HEK293 (cell line): ENCODE measurements around the gene ASAP2.

Experiments
- CTCF ChIA-PET: fragments of 350-600 bp; formaldehyde crosslinking; extraction: SDS; loops from one replicate; lab custom pipeline; 2021; ENCODE audit warnings: antibody characterized with exemption; lab: Yijun Ruan, JAX
- POLR2A ChIA-PET: fragments of 300-600 bp; formaldehyde crosslinking; extraction: SDS; loops from one replicate; lab custom pipeline; 2020; ENCODE audit warnings: antibody characterized with exemption, inconsistent platforms; lab: Yijun Ruan, JAX
- H3K27ac ChIP-seq: fragments of 200-500 bp; sonication (Bioruptor generic); 2 replicates; pipeline ENCODE4 v1.5.1; 2014; ENCODE audit warnings: low read depth, low read length, control low read depth, inconsistent platforms; ENCODE audit errors: extremely low read depth
- H3K36me3 ChIP-seq, 2 experiments: fragments of 200-500 bp in 1 of 2; sonication (Bioruptor generic) in 1 of 2; 1 replicate in 1 of 2; 2 replicates in 1 of 2; pipeline ENCODE4 v1.5.1; 2014 to 2017; ENCODE audit warnings: inconsistent platforms in 2 of 2, low read length in 2 of 2; ENCODE audit not compliant: control insufficient read depth in 2 of 2, insufficient read depth in 1 of 2
- H3K4me1 ChIP-seq: fragments of 200-500 bp; sonication (Bioruptor generic); 2 replicates; pipeline ENCODE4 v1.5.1; 2014; ENCODE audit warnings: mild to moderate bottlenecking, low read length, inconsistent platforms; ENCODE audit not compliant: control insufficient read depth, insufficient read depth
- H3K4me3 ChIP-seq: 2 replicates; pipeline ENCODE4 v1.5.1; 2011; ENCODE audit warnings: low read depth, mild to moderate bottlenecking, control low read depth, low read length, moderate library complexity
- H3K9me3 ChIP-seq: fragments of 200-500 bp; sonication (Bioruptor generic); 2 replicates; pipeline ENCODE4 v1.5.1; 2014; ENCODE audit warnings: low read depth, low read length, inconsistent platforms; ENCODE audit not compliant: control insufficient read depth, insufficient read depth
- FEZF1 ChIP-seq: fragments of 450-650 bp; formaldehyde crosslinking; IDR thresholded peaks from 2 replicates; pipeline ENCODE4 v1.5.1; 2016; ENCODE audit warnings: missing biosample characterization, missing genetic modification characterization
- MEIS1 ChIP-seq: sonication (generic); formaldehyde crosslinking; IDR thresholded peaks from 2 replicates; pipeline ENCODE4 v1.8.1; 2022; ENCODE audit warnings: missing genetic modification reagents, mild to moderate bottlenecking, borderline replicate concordance
- OSR2 ChIP-seq: fragments of 450-650 bp; formaldehyde crosslinking; IDR thresholded peaks from 2 replicates; pipeline ENCODE4 v1.5.1; 2016; ENCODE audit warnings: missing biosample characterization, missing genetic modification characterization
- YY2 ChIP-seq: fragments of 450-650 bp; formaldehyde crosslinking; IDR thresholded peaks from 2 replicates; pipeline ENCODE4 v1.5.1; 2016; ENCODE audit warnings: missing biosample characterization, missing genetic modification characterization
- ZBTB1 ChIP-seq: fragments of 450-650 bp; formaldehyde crosslinking; IDR thresholded peaks from 2 replicates; pipeline ENCODE4 v1.5.1; 2016; ENCODE audit warnings: missing biosample characterization, missing genetic modification characterization
- ZBTB8A ChIP-seq: fragments of 450-650 bp; formaldehyde crosslinking; IDR thresholded peaks from 2 replicates; pipeline ENCODE4 v1.5.1; 2016; ENCODE audit warnings: missing biosample characterization, missing genetic modification characterization
- ZFP3 ChIP-seq: fragments of 450-650 bp; formaldehyde crosslinking; IDR thresholded peaks from 2 replicates; pipeline ENCODE4 v1.5.1; 2016; ENCODE audit warnings: low read depth, missing biosample characterization, missing genetic modification characterization
- ZNF133 ChIP-seq: fragments of 450-650 bp; formaldehyde crosslinking; IDR thresholded peaks from 2 replicates; pipeline ENCODE4 v1.5.1; 2016; ENCODE audit warnings: missing biosample characterization, missing genetic modification characterization
- ZNF214 ChIP-seq: fragments of 450-650 bp; formaldehyde crosslinking; IDR thresholded peaks from 2 replicates; pipeline ENCODE4 v1.5.1; 2017; ENCODE audit warnings: missing biosample characterization, mild to moderate bottlenecking, missing genetic modification characterization, borderline replicate concordance
- ZNF274 ChIP-seq, 2 experiments: fragments of 200-500 bp in 1 of 2; fragments of 450-650 bp in 1 of 2; sonication (Bioruptor generic) in 1 of 2; formaldehyde crosslinking in 1 of 2; IDR thresholded peaks; 2 replicates each; pipeline versions ENCODE4 v1.5.1 to v1.6.1; 2014 to 2016; ENCODE audit warnings: borderline replicate concordance in 1 of 2, inconsistent platforms in 1 of 2, low read length in 1 of 2, missing biosample characterization in 1 of 2, missing genetic modification characterization in 1 of 2
- ZNF280D ChIP-seq: fragments of 450-650 bp; formaldehyde crosslinking; IDR thresholded peaks from 2 replicates; pipeline ENCODE4 v1.5.1; 2016; ENCODE audit warnings: missing biosample characterization, missing genetic modification characterization
- ZNF37A ChIP-seq: fragments of 450-650 bp; IDR thresholded peaks from 2 replicates; pipeline ENCODE4 v1.5.1; 2018; ENCODE audit warnings: missing biosample characterization, missing genetic modification characterization
- ZNF391 ChIP-seq: fragments of 450-650 bp; formaldehyde crosslinking; IDR thresholded peaks from 2 replicates; pipeline ENCODE4 v1.5.1; 2016; ENCODE audit warnings: low read depth, missing biosample characterization, missing genetic modification characterization, borderline replicate concordance
- ZNF404 ChIP-seq: fragments of 450-650 bp; formaldehyde crosslinking; IDR thresholded peaks from 2 replicates; pipeline ENCODE4 v1.5.1; 2017; ENCODE audit warnings: missing biosample characterization, missing genetic modification characterization
- ZNF626 ChIP-seq: fragments of 450-650 bp; sonication (Bioruptor Pico); formaldehyde crosslinking; IDR thresholded peaks from 2 replicates; pipeline ENCODE4 v1.5.1; 2018; ENCODE audit warnings: missing biosample characterization, missing genetic modification characterization, inconsistent platforms
- ZNF629 ChIP-seq: fragments of 450-650 bp; formaldehyde crosslinking; IDR thresholded peaks from 2 replicates; pipeline ENCODE4 v1.5.1; 2017; ENCODE audit warnings: missing biosample characterization, missing genetic modification characterization
- ZNF777 ChIP-seq: fragments of 450-650 bp; formaldehyde crosslinking; IDR thresholded peaks from 2 replicates; pipeline ENCODE4 v1.5.1; 2017; ENCODE audit warnings: missing biosample characterization, missing genetic modification characterization, borderline replicate concordance
- TF ChIP-seq, protein P1 (sequence below): fragments of 450-650 bp; formaldehyde crosslinking; IDR thresholded peaks from 2 replicates; pipeline ENCODE4 v1.5.1; 2016; ENCODE audit warnings: missing biosample characterization, missing genetic modification characterization
- TF ChIP-seq, protein P2 (sequence below): fragments of 450-650 bp; IDR thresholded peaks from 2 replicates; pipeline ENCODE4 v1.5.1; 2018; ENCODE audit warnings: missing biosample characterization, missing genetic modification characterization

Gene ASAP2

GRCh38 chr2:9288681-9289338, 82.2 kb downstream of the ASAP2 start:
- no peak overlapping the region for H3K27ac ChIP-seq
- H3K9me3 ChIP-seq = no peaks in the 10 kb centered on the region
- peaks cover 7% of the 10 kb centered on the region; the same call in 1 of the 2 replicates for H3K4me1 ChIP-seq
- H3K36me3 ChIP-seq = no peaks in the 10 kb centered on the region
- TF ChIP-seq ZNF626 (tag by site-specific recombination) (no peak), ZNF777 (tag by site-specific recombination) (no peak), ZNF133 (tag by site-specific recombination) (no peak), ZFP3 (tag by site-specific recombination) (no peak), ZNF274 (IDR thresholded peaks at IDR 0.05; ENCODE audit: low read length) (no peak), ZNF274 (tag by site-specific recombination; IDR thresholded peaks at IDR 0.05; ENCODE audit: borderline replicate concordance) (no peak), ZBTB1 (no peak), ZNF214 (tag by site-specific recombination) (no peak)
- ChIA-PET CTCF (interaction anchor here (0.6 to 3.5 kb wide), 6 partner anchors 9 to 555 kb away, joined by 4 to 15 read pairs (median 5); no protein-coding TSS in a partner anchor), POLR2A (no interaction called here)
- H3K4me3 ChIP-seq = no peak overlapping the region

DNA sequence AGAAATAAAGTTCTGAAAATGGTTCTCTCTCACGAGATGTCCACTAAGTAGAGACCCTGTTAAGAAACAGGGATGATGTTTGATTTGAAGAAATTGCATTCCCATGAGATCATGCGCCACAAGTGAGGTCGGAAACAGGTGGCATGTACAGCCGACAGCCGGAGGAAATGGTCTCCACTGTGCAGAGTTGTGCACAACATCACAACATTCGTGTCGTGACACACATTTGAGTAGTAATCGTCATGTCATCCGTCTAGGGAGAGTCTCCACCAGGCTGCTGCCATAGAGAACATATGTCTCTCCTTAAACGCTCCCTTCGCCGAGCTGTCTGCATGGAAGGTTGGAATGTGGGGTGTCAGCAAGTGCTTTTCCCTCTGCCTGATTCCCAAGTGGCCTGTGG, 84.7 kb downstream of the ASAP2 start:
- no peak overlapping the region for H3K27ac ChIP-seq
- H3K9me3 ChIP-seq = no peaks in the 10 kb centered on the region
- no peak for TF ChIP-seq FEZF1 (tag by site-specific recombination)
- TF ChIP-seq MEIS1 (CRISPR knock-in tag) = no peak
- POLR2A ChIA-PET = no interaction called here
- no peak overlapping the region for H3K4me3 ChIP-seq
- CTCF ChIA-PET = no interaction called here
- H3K36me3 ChIP-seq = no peaks in the 10 kb centered on the region
- no peaks in the 10 kb centered on the region for H3K4me1 ChIP-seq

- CTCF ChIA-PET = no interaction called here
- H3K27ac ChIP-seq = no peak overlapping the region
- TF ChIP-seq, protein P1, sequence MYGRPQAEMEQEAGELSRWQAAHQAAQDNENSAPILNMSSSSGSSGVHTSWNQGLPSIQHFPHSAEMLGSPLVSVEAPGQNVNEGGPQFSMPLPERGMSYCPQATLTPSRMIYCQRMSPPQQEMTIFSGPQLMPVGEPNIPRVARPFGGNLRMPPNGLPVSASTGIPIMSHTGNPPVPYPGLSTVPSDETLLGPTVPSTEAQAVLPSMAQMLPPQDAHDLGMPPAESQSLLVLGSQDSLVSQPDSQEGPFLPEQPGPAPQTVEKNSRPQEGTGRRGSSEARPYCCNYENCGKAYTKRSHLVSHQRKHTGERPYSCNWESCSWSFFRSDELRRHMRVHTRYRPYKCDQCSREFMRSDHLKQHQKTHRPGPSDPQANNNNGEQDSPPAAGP (tag by site-specific recombination) = no peak
- TF ChIP-seq YY2 (no peak), ZNF404 (tag by site-specific recombination) (no peak), ZNF280D (tag by site-specific recombination) (no peak), ZNF391 (tag by site-specific recombination) (no peak), ZNF629 (tag by site-specific recombination) (no peak), ZNF133 (tag by site-specific recombination) (no peak), OSR2 (tag by site-specific recombination) (no peak), ZBTB8A (tag by site-specific recombination) (no peak), ZNF37A (tag by site-specific recombination) (no peak)
- TF ChIP-seq, protein P2, sequence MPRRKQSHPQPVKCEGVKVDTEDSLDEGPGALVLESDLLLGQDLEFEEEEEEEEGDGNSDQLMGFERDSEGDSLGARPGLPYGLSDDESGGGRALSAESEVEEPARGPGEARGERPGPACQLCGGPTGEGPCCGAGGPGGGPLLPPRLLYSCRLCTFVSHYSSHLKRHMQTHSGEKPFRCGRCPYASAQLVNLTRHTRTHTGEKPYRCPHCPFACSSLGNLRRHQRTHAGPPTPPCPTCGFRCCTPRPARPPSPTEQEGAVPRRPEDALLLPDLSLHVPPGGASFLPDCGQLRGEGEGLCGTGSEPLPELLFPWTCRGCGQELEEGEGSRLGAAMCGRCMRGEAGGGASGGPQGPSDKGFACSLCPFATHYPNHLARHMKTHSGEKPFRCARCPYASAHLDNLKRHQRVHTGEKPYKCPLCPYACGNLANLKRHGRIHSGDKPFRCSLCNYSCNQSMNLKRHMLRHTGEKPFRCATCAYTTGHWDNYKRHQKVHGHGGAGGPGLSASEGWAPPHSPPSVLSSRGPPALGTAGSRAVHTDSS (tag by site-specific recombination) = no peak
- H3K4me3 ChIP-seq = no peak overlapping the region
- no peaks in the 10 kb centered on the region for H3K36me3 ChIP-seq
- POLR2A ChIA-PET = no interaction called here
- no peaks in the 10 kb centered on the region for H3K9me3 ChIP-seq
- H3K4me1 ChIP-seq = no peaks in the 10 kb centered on the region
These were observed 85.3 kb downstream of the ASAP2 start for GRCh38 chr2:9291866-9292265.
